Right lung (tissue), 10 donors: ENCODE measurements around the gene FTMT. TPM values are rescaled to one million over a fixed set of nuclear protein-coding genes. Genes with fewer than 3 reads are reported as not detected.
"Not testable (repeated sequence)": the region's sequence is repeated elsewhere in the genome, so short reads cannot be mapped to it uniquely, and the experiment has no call there.

Experiments used
- DNase-seq, 2 donors: peaks; one replicate each; pipeline ENCODE4 v3.0.0-alpha.2; 2013
- long read RNA-seq, 8 donors: transcript quantifications; one replicate each; lab custom pipeline, GENCODE V29; 2026
- polyA plus RNA-seq, 5 donors: library from polyadenylated mRNA; unstranded; fragments of 120-200 nt; gene quantifications; one replicate each; pipeline versions ENCODE4 v1.2.1 to v1.2.3, GENCODE V29; 2013; ENCODE audit warnings: inconsistent platforms in 1 of 5, low replicate concordance in 1 of 5; ENCODE audit not compliant: insufficient read length in 5 of 5, insufficient read depth in 1 of 5

FTMT gene
- polyA plus RNA-seq: not detected
- long read RNA-seq, donor 1: 0 reads
- long read RNA-seq, donor 2: 0 reads
- long read RNA-seq, donor 3: 0 reads
- long read RNA-seq, donor 4: 0 reads
- long read RNA-seq, donor 5: 0 reads
- long read RNA-seq, donor 6: 0 reads
- long read RNA-seq, donor 7: 0 reads
- long read RNA-seq, donor 8: 0 reads

GRCh38 chr5:121851643-121852574, at the start of gene FTMT:
Gene FTMT (plus strand): TSS chr5:121851882. CDS start chr5:121851964, 82 bp downstream.
- no peak for DNase-seq

GRCh38 chr5:121805251-121805650, 46.4 kb upstream of the FTMT start:
- DNase-seq: not testable (repeated sequence)

- DNase-seq: no peak
These were observed 45.8 kb upstream of the FTMT start for GRCh38 chr5:121805911-121806310.

GRCh38 chr5:121816164-121816563, 35.5 kb upstream of the FTMT start:
- DNase-seq: no peak

GRCh38 chr5:121819682-121820261, 31.9 kb upstream of the FTMT start:
- DNase-seq: no peak

GRCh38 chr5:121833617-121834016, 18.1 kb upstream of the FTMT start:
- DNase-seq: no peak

- DNase-seq: no peak
These were observed 17.7 kb upstream of the FTMT start for GRCh38 chr5:121834021-121834420.

- DNase-seq: no peak
These were observed 9.8 kb upstream of the FTMT start for GRCh38 chr5:121841892-121842291.

GRCh38 chr5:121850272-121850671, 1.4 kb upstream of the FTMT start:
- DNase-seq: no peak

GRCh38 chr5:121853850-121854249, 2.2 kb downstream of the FTMT start:
- DNase-seq: no peak

GRCh38 chr5:121862801-121863200, 11.1 kb downstream of the FTMT start:
- no peak for DNase-seq

GRCh38 chr5:121863753-121864285, 12.1 kb downstream of the FTMT start:
- no peak for DNase-seq

- no peak for DNase-seq
These were observed 15.7 kb downstream of the FTMT start for GRCh38 chr5:121867403-121867802.

- peak; percentile 8 to 15 for DNase-seq
These were observed 18.8 kb downstream of the FTMT start for GRCh38 chr5:121870489-121870888.

GRCh38 chr5:121872856-121873255, 21.2 kb downstream of the FTMT start:
- DNase-seq: no peak

GRCh38 chr5:121873409-121873808, 21.7 kb downstream of the FTMT start:
- DNase-seq: no peak

GRCh38 chr5:121885630-121886029, 33.9 kb downstream of the FTMT start:
- DNase-seq: no peak

- no peak for DNase-seq
These were observed 36.0 kb downstream of the FTMT start for GRCh38 chr5:121887727-121888126.

GRCh38 chr5:121890297-121890858, 38.7 kb downstream of the FTMT start:
- no peak for DNase-seq

- DNase-seq: no peak
These were observed 45.7 kb downstream of the FTMT start for GRCh38 chr5:121897341-121897740.

- peak in 1 of 2 donors; percentile 3 for DNase-seq
These were observed 47.7 kb downstream of the FTMT start for GRCh38 chr5:121899346-121899745.
